Astrocyte (in vitro differentiated cells and primary cell): ENCODE results near the gene TMEM198. TPM values are rescaled to one million over a fixed set of nuclear protein-coding genes. Genes with fewer than 3 reads are reported as not detected.

Experiments used
- DNase-seq: peaks from one replicate; pipeline ENCODE4 v3.0.0-alpha.2; 2010; ENCODE audit warnings: low read depth
- FAIRE-seq: peaks from 2 replicates; lab custom pipeline; 2011; peaks lifted over from hg19 to GRCh38; lab: Jason Lieb, UNC
- H2AFZ ChIP-seq: 2 replicates; pipeline ENCODE4 v1.6.0; 2012; ENCODE audit warnings: low read depth, low read length, inconsistent platforms
- H3K27ac ChIP-seq: 2 replicates; pipeline ENCODE4 v1.5.1; 2011; ENCODE audit warnings: low read depth, low read length, inconsistent platforms
- H3K27me3 ChIP-seq: 2 replicates; pipeline ENCODE4 v1.6.0; 2011; ENCODE audit warnings: low read length, inconsistent platforms; ENCODE audit not compliant: insufficient read depth
- H3K36me3 ChIP-seq: 2 replicates; pipeline ENCODE4 v1.5.1; 2011; ENCODE audit warnings: low read length, inconsistent platforms; ENCODE audit not compliant: insufficient read depth
- H3K4me1 ChIP-seq: 2 replicates; pipeline ENCODE4 v1.5.1; 2011; ENCODE audit warnings: low read length, inconsistent platforms; ENCODE audit not compliant: insufficient read depth
- H3K4me2 ChIP-seq: 2 replicates; pipeline ENCODE4 v1.6.0; 2012; ENCODE audit warnings: low read length, inconsistent platforms
- H3K4me3 ChIP-seq: 2 replicates; pipeline ENCODE4 v1.5.1; 2011; ENCODE audit warnings: low read depth, mild to moderate bottlenecking, low read length, inconsistent platforms; ENCODE audit not compliant: insufficient read depth
- H3K79me2 ChIP-seq: 2 replicates; pipeline ENCODE4 v1.6.0; 2012; ENCODE audit warnings: mild to moderate bottlenecking, low read length, inconsistent platforms; ENCODE audit not compliant: insufficient read depth
- H3K9ac ChIP-seq: 2 replicates; pipeline ENCODE4 v1.6.0; 2012; ENCODE audit warnings: mild to moderate bottlenecking, low read length, inconsistent platforms
- H3K9me3 ChIP-seq: 2 replicates; pipeline ENCODE4 v1.5.1; 2012; ENCODE audit warnings: low read depth, mild to moderate bottlenecking, low read length, inconsistent platforms; ENCODE audit not compliant: insufficient read depth
- H4K20me1 ChIP-seq: 2 replicates; pipeline ENCODE4 v1.6.0; 2012; ENCODE audit warnings: low read length, inconsistent platforms; ENCODE audit not compliant: insufficient read depth
- H3K27ac Mint-ChIP-seq: one replicate; pipeline ENCODE4 v1.8.0; 2021; ENCODE audit warnings: mild to moderate bottlenecking, mixed read lengths; ENCODE audit not compliant: unreplicated experiment
- H3K27me3 Mint-ChIP-seq: one replicate; pipeline ENCODE4 v1.8.0; 2021; ENCODE audit warnings: low read depth, mixed read lengths; ENCODE audit not compliant: unreplicated experiment
- H3K36me3 Mint-ChIP-seq: one replicate; pipeline ENCODE4 v1.8.0; 2021; ENCODE audit warnings: low read depth, mixed read lengths; ENCODE audit not compliant: unreplicated experiment
- H3K4me1 Mint-ChIP-seq: one replicate; pipeline ENCODE4 v1.8.0; 2021; ENCODE audit warnings: low read depth, mixed read lengths; ENCODE audit not compliant: unreplicated experiment
- H3K4me3 Mint-ChIP-seq: one replicate; pipeline ENCODE4 v1.8.0; 2021; ENCODE audit warnings: mild to moderate bottlenecking, moderate library complexity, mixed read lengths; ENCODE audit not compliant: unreplicated experiment
- H3K9me3 Mint-ChIP-seq: one replicate; pipeline ENCODE4 v1.8.0; 2021; ENCODE audit warnings: mild to moderate bottlenecking, mixed read lengths; ENCODE audit not compliant: unreplicated experiment
- CTCF ChIP-seq: IDR thresholded peaks from 2 replicates; pipeline ENCODE4 v1.5.1; 2011; ENCODE audit warnings: low read depth, mild to moderate bottlenecking, inconsistent platforms, low read length, moderate library complexity; ENCODE audit not compliant: insufficient read depth
- EZH2 ChIP-seq: IDR thresholded peaks from 2 replicates; pipeline ENCODE4 v1.6.1; 2012; ENCODE audit warnings: mild to moderate bottlenecking, low read length, inconsistent platforms; ENCODE audit not compliant: insufficient read depth
- total RNA-seq: library from RNA; stranded (reverse); gene quantifications from 2 replicates; pipeline ENCODE4 v1.2.1, GENCODE V29; 2021

TMEM198 gene
- total RNA-seq, 1 donor from 2014 or later = 3.8 TPM

DNA sequence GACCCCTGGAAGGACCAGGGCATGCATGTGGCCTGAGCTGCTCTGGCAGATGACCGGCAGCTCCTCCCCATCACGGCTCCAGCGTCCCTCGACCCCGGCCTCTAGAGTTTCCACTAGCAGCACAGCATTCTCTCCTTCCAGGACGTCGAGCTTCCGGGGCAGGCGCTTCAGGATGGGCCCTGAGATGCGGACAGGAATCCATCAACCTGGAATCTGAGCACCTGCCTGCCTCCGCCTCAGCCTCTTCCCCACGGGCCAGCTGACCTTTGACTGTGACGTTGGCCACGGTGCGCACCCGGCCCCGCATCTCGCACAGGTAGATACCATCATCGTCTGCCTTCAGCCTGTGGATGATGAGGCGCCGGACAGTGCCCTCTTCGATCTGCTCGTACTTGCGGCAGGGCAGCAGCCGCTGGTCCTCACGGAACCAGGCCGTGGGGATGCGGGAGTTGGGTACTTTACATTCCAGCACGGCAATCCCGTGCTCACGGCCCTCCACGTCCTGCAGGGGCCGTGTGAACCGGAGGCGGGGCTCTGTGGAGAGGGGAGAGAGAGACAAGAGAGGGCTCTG, 24.0 kb downstream of the TMEM198 start:
- DNase-seq (no peak), FAIRE-seq (no peak)
- Histone ChIP-seq H3K27me3 (no peaks in the 10 kb centered on the region), H3K9me3 (no peaks in the 10 kb centered on the region), H2AFZ (no peak overlapping the region), H3K4me2 (no peak overlapping the region), H3K79me2 (peaks cover 10% of the 10 kb centered on the region), H3K27ac (no peak overlapping the region), H3K9ac (no peak overlapping the region), H3K36me3 (peaks cover 8% of the 10 kb centered on the region), H4K20me1 (peaks cover 29% of the 10 kb centered on the region), H3K4me3 (no peak overlapping the region), H3K4me1 (peaks cover 15% of the 10 kb centered on the region)
- TF ChIP-seq EZH2 = no peak
- TF ChIP-seq CTCF = no peak
- no peak overlapping the region for H3K4me3 Mint-ChIP-seq
- H3K36me3 Mint-ChIP-seq = peaks cover 32% of the 10 kb centered on the region
- H3K27me3 Mint-ChIP-seq = no peaks in the 10 kb centered on the region
- H3K27ac Mint-ChIP-seq = no peak overlapping the region
- peaks cover 4% of the 10 kb centered on the region for H3K4me1 Mint-ChIP-seq
- H3K9me3 Mint-ChIP-seq = no peaks in the 10 kb centered on the region

DNA sequence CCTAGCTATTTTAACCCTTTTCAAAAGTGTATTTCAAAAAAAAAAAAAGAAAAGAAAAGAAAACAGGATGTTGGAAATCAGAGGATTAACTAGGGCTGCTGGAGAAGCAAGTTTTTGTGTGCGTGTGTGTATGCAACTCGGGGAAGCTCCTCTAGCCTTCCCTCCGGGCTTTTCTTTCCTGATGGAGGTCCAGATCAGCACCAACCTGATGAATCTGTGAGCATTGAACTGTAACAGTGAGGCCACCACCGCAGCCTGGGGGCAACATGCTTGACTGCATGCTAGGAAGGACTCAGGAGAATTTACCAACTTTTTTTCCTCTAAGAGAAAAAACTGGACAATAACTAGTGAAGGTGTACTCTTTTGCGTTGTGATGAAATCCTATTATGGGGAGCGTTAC, 25.2 kb downstream of the TMEM198 start:
- no peak overlapping the region for H3K4me2 ChIP-seq
- Mint-ChIP-seq H3K4me3 (peak overlapping the region; percentile 84), H3K27ac (no peak overlapping the region), H3K4me1 (peaks cover 4% of the 10 kb centered on the region), H3K36me3 (peaks cover 27% of the 10 kb centered on the region), H3K9me3 (no peaks in the 10 kb centered on the region), H3K27me3 (no peaks in the 10 kb centered on the region)
- no peak overlapping the region for H3K9ac ChIP-seq
- H3K9me3 ChIP-seq = no peaks in the 10 kb centered on the region
- H3K79me2 ChIP-seq = peaks cover 10% of the 10 kb centered on the region
- H3K36me3 ChIP-seq = peaks cover 8% of the 10 kb centered on the region
- FAIRE-seq (no peak), DNase-seq (no peak)
- H2AFZ ChIP-seq = no peak overlapping the region
- H4K20me1 ChIP-seq = peaks cover 22% of the 10 kb centered on the region
- H3K4me1 ChIP-seq = peaks cover 15% of the 10 kb centered on the region
- H3K4me3 ChIP-seq = no peak overlapping the region
- H3K27ac ChIP-seq = no peak overlapping the region
- H3K27me3 ChIP-seq = no peaks in the 10 kb centered on the region
- no peak for TF ChIP-seq EZH2
- TF ChIP-seq CTCF = no peak

DNA sequence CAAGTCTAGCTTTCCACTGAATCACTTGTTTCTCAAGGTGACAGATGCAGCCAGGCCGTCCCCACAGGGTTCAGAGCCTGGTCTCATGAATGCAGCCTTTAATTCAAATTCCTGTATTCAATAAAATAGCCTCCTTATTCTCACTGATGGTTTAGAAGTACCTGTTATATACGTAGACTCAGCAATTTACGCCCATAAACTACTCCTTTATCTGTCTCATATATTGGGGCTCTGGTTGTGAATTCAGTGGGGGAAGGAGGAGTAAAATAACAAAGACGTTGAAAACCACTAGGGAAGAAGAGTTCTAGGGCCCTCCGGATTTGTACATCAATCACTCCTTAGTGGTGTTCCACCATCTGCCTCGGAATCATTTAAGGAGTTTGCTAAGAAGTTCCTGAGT, 25.8 kb downstream of the TMEM198 start:
- Mint-ChIP-seq H3K36me3 (peaks cover 22% of the 10 kb centered on the region), H3K27ac (no peak overlapping the region), H3K27me3 (no peaks in the 10 kb centered on the region), H3K9me3 (no peaks in the 10 kb centered on the region), H3K4me1 (peaks cover 4% of the 10 kb centered on the region), H3K4me3 (peak overlapping the region; percentile 84)
- FAIRE-seq (no peak), DNase-seq (no peak)
- Histone ChIP-seq H3K4me2 (peak overlapping the region; percentile 89), H2AFZ (no peak overlapping the region), H3K79me2 (peaks cover 10% of the 10 kb centered on the region), H3K36me3 (peaks cover 8% of the 10 kb centered on the region), H3K27ac (no peak overlapping the region), H3K9me3 (no peaks in the 10 kb centered on the region), H3K4me1 (peaks cover 15% of the 10 kb centered on the region), H3K27me3 (no peaks in the 10 kb centered on the region), H3K4me3 (peak overlapping the region; percentile 60), H3K9ac (peak overlapping the region; percentile 82), H4K20me1 (peaks cover 20% of the 10 kb centered on the region)
- TF ChIP-seq CTCF = no peak
- no peak for TF ChIP-seq EZH2
